Measurements from ENCODE around the gene PELO.

The PELO gene

GRCh38 chr5:52771343-52772039 lies 16.2 kb upstream of the PELO start:
- peak in 1 of 3 donors; percentile 21 for DNase-seq (ENCODE audit: low read depth in 3 of 3)

GRCh38 chr5:52772668-52773067 lies 15.0 kb upstream of the PELO start:
- DNase-seq (ENCODE audit: low read depth in 3 of 3): no peak

- no peak for DNase-seq (ENCODE audit: low read depth in 3 of 3)
These were observed 14.4 kb upstream of the PELO start for GRCh38 chr5:52773342-52773741.

GRCh38 chr5:52774005-52774410 lies 13.7 kb upstream of the PELO start:
- no peak for DNase-seq (ENCODE audit: low read depth in 3 of 3)

GRCh38 chr5:52776116-52776515 lies 11.6 kb upstream of the PELO start:
- DNase-seq (ENCODE audit: low read depth in 3 of 3): no peak

GRCh38 chr5:52777186-52777585 lies 10.5 kb upstream of the PELO start:
- DNase-seq (ENCODE audit: low read depth in 3 of 3): no peak

- DNase-seq (ENCODE audit: low read depth in 3 of 3): no peak
These were observed 8.9 kb upstream of the PELO start for GRCh38 chr5:52778781-52779180.

- no peak for DNase-seq (ENCODE audit: low read depth in 3 of 3)
These were observed 8.5 kb upstream of the PELO start for GRCh38 chr5:52779213-52779612.

GRCh38 chr5:52783226-52783959 lies 4.3 kb upstream of the PELO start:
- DNase-seq (ENCODE audit: low read depth in 3 of 3): no peak

GRCh38 chr5:52784737-52785136 lies 3.0 kb upstream of the PELO start:
- no peak for DNase-seq (ENCODE audit: low read depth in 3 of 3)

GRCh38 chr5:52786391-52786790 lies 1.3 kb upstream of the PELO start:
- DNase-seq (ENCODE audit: low read depth in 3 of 3): no peak

- DNase-seq (ENCODE audit: low read depth in 3 of 3): no peak
These were observed 642 bp upstream of the PELO start for GRCh38 chr5:52786949-52787599.

GRCh38 chr5:52788505-52788821 lies 747 bp downstream of the PELO start:
- no peak for DNase-seq (ENCODE audit: low read depth in 3 of 3)

- DNase-seq (ENCODE audit: low read depth in 3 of 3): no peak
These were observed 1.7 kb downstream of the PELO start for GRCh38 chr5:52789378-52789777.

- DNase-seq (ENCODE audit: low read depth in 3 of 3): no peak
These were observed 2.1 kb downstream of the PELO start for GRCh38 chr5:52789851-52790250.

- no peak for DNase-seq (ENCODE audit: low read depth in 3 of 3)
These were observed 3.6 kb downstream of the PELO start for GRCh38 chr5:52791366-52791765.

GRCh38 chr5:52794519-52794918 lies 6.8 kb downstream of the PELO start:
- DNase-seq (ENCODE audit: low read depth in 3 of 3): no peak

GRCh38 chr5:52796031-52796430 lies 8.3 kb downstream of the PELO start:
- DNase-seq (ENCODE audit: low read depth in 3 of 3): no peak

GRCh38 chr5:52796516-52797103 lies 8.9 kb downstream of the PELO start:
- DNase-seq (ENCODE audit: low read depth in 3 of 3): no peak

- no peak for DNase-seq (ENCODE audit: low read depth in 3 of 3)
These were observed 11.2 kb downstream of the PELO start for GRCh38 chr5:52798938-52799337.

- DNase-seq (ENCODE audit: low read depth in 3 of 3): peak in 1 of 3 donors; percentile 15
These were observed 11.8 kb downstream of the PELO start for GRCh38 chr5:52799358-52799982.

GRCh38 chr5:52799983-52800393 lies 12.3 kb downstream of the PELO start:
- DNase-seq (ENCODE audit: low read depth in 3 of 3): peak; percentile 88 to 93 (median 91)

Data from stimulated activated CD4-positive, alpha-beta T cell treated with anti-CD3 and anti-CD28 coated beads, TNF-alpha, amount 100 ng/mL, for 48 hours (primary cell).